ENCODE data around the gene TSPAN18.

TSPAN18 gene

GRCh38 chr11:44726283-44727113, at the start of gene TSPAN18:
Gene TSPAN18, plus strand, starts transcription at chr11:44726962. Its CDS starts 179,455 bp downstream, at chr11:44906417.
- DNase-seq (ENCODE audit: low spot score): peak; percentile 30

GRCh38 chr11:44680982-44681597, 45.7 kb upstream of the TSPAN18 start:
- DNase-seq (ENCODE audit: low spot score): no peak

- DNase-seq (ENCODE audit: low spot score): no peak
Measured at GRCh38 chr11:44681698-44682097, 45.1 kb upstream of the TSPAN18 start.

- no peak for DNase-seq (ENCODE audit: low spot score)
Measured at GRCh38 chr11:44684859-44685281, 41.9 kb upstream of the TSPAN18 start.

- no peak for DNase-seq (ENCODE audit: low spot score)
Measured at GRCh38 chr11:44687388-44687787, 39.4 kb upstream of the TSPAN18 start.

GRCh38 chr11:44689265-44689664, 37.5 kb upstream of the TSPAN18 start:
- no peak for DNase-seq (ENCODE audit: low spot score)

GRCh38 chr11:44690651-44691050, 36.1 kb upstream of the TSPAN18 start:
- DNase-seq (ENCODE audit: low spot score): peak; percentile 77

- DNase-seq (ENCODE audit: low spot score): no peak
Measured at GRCh38 chr11:44692460-44692859, 34.3 kb upstream of the TSPAN18 start.

- no peak for DNase-seq (ENCODE audit: low spot score)
Measured at GRCh38 chr11:44693654-44694119, 33.1 kb upstream of the TSPAN18 start.

GRCh38 chr11:44694443-44694842, 32.3 kb upstream of the TSPAN18 start:
- DNase-seq (ENCODE audit: low spot score): no peak

GRCh38 chr11:44695169-44695833, 31.5 kb upstream of the TSPAN18 start:
- no peak for DNase-seq (ENCODE audit: low spot score)

- no peak for DNase-seq (ENCODE audit: low spot score)
Measured at GRCh38 chr11:44698252-44698912, 28.4 kb upstream of the TSPAN18 start.

- no peak for DNase-seq (ENCODE audit: low spot score)
Measured at GRCh38 chr11:44699497-44700408, 27.0 kb upstream of the TSPAN18 start.

- DNase-seq (ENCODE audit: low spot score): no peak
Measured at GRCh38 chr11:44701276-44701675, 25.5 kb upstream of the TSPAN18 start.

- no peak for DNase-seq (ENCODE audit: low spot score)
Measured at GRCh38 chr11:44702889-44703288, 23.9 kb upstream of the TSPAN18 start.

GRCh38 chr11:44707094-44707493, 19.7 kb upstream of the TSPAN18 start:
- DNase-seq (ENCODE audit: low spot score): no peak

GRCh38 chr11:44708009-44708408, 18.8 kb upstream of the TSPAN18 start:
- no peak for DNase-seq (ENCODE audit: low spot score)

- no peak for DNase-seq (ENCODE audit: low spot score)
Measured at GRCh38 chr11:44708523-44709280, 18.1 kb upstream of the TSPAN18 start.

GRCh38 chr11:44709281-44709562, 17.5 kb upstream of the TSPAN18 start:
- no peak for DNase-seq (ENCODE audit: low spot score)

GRCh38 chr11:44709966-44710365, 16.8 kb upstream of the TSPAN18 start:
- no peak for DNase-seq (ENCODE audit: low spot score)

All from cerebellar cortex (tissue), 1 donor.